Urinary bladder (tissue), 4 donors: Measurements from ENCODE around the gene PRICKLE3. TPM values are rescaled to one million over a fixed set of nuclear protein-coding genes. Genes with fewer than 3 reads are reported as not detected.
"Not testable (repeated sequence)": the region's sequence is repeated elsewhere in the genome, so short reads cannot be mapped to it uniquely, and the experiment has no call there.

Experiments
- DNase-seq: peaks from one replicate; pipeline ENCODE4 v3.0.0-alpha.2; 2015; ENCODE audit errors: extremely low spot score
- H3K27ac ChIP-seq: one replicate; pipeline ENCODE4 v1.5.1; 2013; ENCODE audit warnings: low read depth, mild to moderate bottlenecking, moderate library complexity
- H3K36me3 ChIP-seq: one replicate; pipeline ENCODE4 v1.6.1; 2013; ENCODE audit warnings: mild to moderate bottlenecking, moderate library complexity; ENCODE audit not compliant: insufficient read depth
- H3K4me1 ChIP-seq: one replicate; pipeline ENCODE4 v1.6.1; 2013; ENCODE audit warnings: mild to moderate bottlenecking, moderate library complexity; ENCODE audit not compliant: insufficient read depth
- H3K4me3 ChIP-seq: one replicate; pipeline ENCODE4 v1.5.1; 2013; ENCODE audit warnings: low read depth, low read length
- WGBS: extraction: QIAGEN DNeasy Blood & Tissue Kit; methylation state at CpG from one replicate; pipeline ENCODE4 v1.1.7; 2013; 5-methylcytosine and 5-hydroxymethylcytosine counted together
- polyA plus RNA-seq: library from polyadenylated mRNA; stranded (reverse); fragments of 200-250 nt; gene quantifications from one replicate; pipeline ENCODE4 v1.2.3, GENCODE V29; 2013
- total RNA-seq: library from RNA; depleted of rRNA; stranded (reverse); fragments of >200 nt; gene quantifications from one replicate; pipeline ENCODE4 v1.2.3, GENCODE V29; 2014
- donor health status: healthy with polysubstance abuse.
- donor health status: healthy.

PRICKLE3 gene
- total and polyA plus RNA-seq, 2 donors: 4.7 to 15.2 TPM

DNA sequence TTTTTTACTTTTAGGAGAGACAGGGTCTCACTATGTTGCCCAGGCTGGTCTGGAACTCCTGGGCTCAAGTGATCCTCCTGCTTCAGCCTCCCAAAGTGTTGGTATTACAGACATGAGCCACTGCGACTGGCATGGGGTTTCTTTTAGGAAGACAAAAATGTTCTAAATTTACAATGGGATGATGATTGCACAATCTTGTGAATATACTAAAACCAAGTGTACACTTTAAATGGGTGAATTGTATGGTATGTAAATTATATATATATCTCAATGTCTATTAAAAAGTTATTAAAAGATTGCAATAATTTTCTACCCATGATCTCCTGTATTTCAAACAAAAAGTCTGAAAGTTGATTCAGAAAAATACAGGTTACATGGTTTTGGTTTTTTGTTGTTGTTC is 32.7 kb downstream of the PRICKLE3 start:
- no peak for DNase-seq
- Histone ChIP-seq H3K4me1 (no peaks in the 10 kb centered on the region), H3K36me3 (no peaks in the 10 kb centered on the region), H3K27ac (no peak overlapping the region), H3K4me3 (no peak overlapping the region)
- WGBS: 95% methylated on average over 1 of the region's 1 CpG

DNA sequence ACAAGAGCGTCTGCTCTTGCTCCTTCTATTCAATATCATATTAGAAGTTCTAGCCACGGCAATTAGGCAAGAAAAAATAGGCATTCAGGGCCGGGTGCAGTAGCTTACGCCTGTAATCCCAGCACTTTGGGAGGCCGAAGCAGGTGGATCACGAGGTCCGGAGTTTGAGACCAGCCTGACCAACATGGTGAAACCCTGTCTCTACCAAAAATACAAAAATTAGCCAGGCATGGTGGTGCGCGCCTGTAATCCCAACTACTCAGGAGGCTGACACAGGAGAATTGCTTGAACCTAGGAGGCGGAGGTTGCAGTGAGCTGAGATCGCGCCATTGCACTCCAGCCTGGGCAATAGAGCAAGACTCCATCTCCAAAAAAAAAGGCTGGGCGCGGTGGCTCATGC is 36.9 kb downstream of the PRICKLE3 start:
- H3K4me3 ChIP-seq, H3K27ac ChIP-seq, H3K36me3 ChIP-seq, DNase-seq, H3K4me1 ChIP-seq: not testable (repeated sequence)
- WGBS: 98% methylated on average over 14 of the region's 14 CpGs

DNA sequence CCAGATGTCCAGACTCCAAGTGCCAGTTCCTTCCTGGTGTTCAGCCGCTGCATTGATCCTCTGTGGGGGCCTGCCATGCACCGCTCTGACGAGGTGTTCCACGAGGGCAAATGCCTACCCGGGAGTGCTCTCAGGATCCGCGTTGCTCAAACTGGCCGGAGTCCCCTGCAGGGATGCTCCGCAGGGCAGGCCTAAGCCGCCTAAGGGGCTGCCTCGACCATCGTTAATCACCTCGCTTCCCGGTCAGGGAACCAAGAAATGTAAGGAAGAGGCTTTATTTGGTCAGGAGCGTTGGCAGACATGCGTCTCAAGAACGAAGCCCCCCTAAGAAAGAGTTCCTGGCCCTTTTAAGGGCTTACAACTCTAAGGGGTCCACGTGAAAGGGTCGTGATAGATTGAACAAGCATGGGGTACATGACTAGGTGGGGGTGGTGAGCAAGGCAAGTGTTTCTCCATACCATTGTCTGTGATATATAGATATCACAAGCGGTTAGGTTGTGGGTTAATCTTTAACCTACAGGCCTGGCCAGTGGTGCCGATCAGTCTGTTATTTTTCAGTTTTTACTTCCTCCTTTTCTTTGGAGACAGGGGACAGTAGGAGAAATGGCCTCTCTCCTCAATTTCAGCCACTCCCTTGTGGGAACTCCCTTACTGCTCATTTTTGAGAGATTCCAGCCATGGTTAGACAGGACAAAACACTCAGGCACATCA is 37.6 kb downstream of the PRICKLE3 start:
- 83% methylated on average over 21 of the region's 21 CpGs for WGBS

DNA sequence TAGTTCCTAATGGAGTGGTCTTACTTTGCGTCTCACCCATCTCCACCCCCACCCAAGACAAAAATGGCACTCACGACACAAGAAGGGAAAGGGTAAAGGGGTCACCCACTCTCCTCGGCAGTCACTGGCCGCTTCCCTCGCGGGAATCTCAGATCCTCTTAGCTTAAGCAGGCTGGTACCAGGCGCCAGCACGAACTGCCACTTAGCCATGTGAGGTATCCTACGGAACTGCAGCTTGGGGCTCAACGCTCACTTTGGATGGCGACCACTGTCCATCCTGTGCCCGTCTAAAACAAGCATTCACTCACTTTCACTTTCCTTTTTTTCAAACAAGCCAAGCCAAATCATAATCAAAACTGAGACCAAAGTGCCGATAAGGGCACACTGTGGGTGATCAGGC is 38.2 kb downstream of the PRICKLE3 start:
- Histone ChIP-seq H3K4me1 (no peaks in the 10 kb centered on the region), H3K36me3 (no peaks in the 10 kb centered on the region), H3K4me3 (no peak overlapping the region), H3K27ac (no peak overlapping the region)
- no peak for DNase-seq
- 91% methylated on average over 13 of the region's 13 CpGs for WGBS

More for the DNA sequence above, 37.6 kb downstream of the PRICKLE3 start:
- not testable (repeated sequence) for H3K4me3 ChIP-seq, DNase-seq, H3K36me3 ChIP-seq, H3K4me1 ChIP-seq, H3K27ac ChIP-seq

DNA sequence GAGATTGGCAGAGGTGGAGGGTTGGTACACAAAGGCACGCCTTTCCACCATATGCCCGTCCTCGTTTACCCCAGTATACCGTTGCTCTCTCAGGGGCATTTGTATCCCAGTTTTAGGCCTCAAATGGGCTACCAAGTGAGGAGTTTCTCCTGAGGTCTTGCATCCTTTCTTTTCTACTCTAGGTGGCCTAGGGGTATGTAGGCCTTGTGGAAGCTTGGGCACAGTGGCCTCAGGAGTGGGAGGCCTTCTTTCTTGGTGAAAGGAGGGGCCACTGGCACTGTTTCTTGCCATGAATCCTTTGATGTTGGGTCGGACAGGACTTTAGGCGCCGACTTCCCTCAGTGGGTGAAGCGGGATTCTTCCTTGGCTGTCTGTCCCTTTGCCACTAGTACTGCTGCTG is 38.9 kb downstream of the PRICKLE3 start:
- no peak overlapping the region for H3K4me3 ChIP-seq
- no peak for DNase-seq
- no peak overlapping the region for H3K27ac ChIP-seq
- 93% methylated on average over 8 of the region's 8 CpGs for WGBS
- no peaks in the 10 kb centered on the region for H3K36me3 ChIP-seq
- no peaks in the 10 kb centered on the region for H3K4me1 ChIP-seq

DNA sequence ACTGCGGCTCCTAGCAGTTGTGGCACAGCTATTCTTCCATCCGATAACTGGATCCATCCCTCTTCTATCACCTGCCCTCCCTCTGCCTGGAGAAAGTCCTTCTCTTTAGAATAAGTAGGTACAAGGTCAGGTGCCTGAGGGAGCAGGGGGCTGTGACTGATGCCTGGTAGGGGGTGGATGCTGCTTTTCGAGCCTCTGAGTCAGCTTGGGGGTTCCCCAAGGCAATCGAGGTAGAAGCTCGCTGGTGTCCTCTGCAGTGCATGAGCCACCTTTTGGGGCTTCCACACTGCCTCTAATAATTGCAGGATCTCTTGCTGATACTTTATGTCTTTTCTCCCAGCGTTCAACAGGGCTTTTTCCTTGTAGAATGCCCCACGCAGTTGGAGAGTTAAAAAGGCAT is 43.0 kb downstream of the PRICKLE3 start:
- 81% methylated on average over 7 of the region's 7 CpGs for WGBS
- not testable (repeated sequence) for DNase-seq, H3K4me1 ChIP-seq, H3K36me3 ChIP-seq, H3K4me3 ChIP-seq, H3K27ac ChIP-seq

DNA sequence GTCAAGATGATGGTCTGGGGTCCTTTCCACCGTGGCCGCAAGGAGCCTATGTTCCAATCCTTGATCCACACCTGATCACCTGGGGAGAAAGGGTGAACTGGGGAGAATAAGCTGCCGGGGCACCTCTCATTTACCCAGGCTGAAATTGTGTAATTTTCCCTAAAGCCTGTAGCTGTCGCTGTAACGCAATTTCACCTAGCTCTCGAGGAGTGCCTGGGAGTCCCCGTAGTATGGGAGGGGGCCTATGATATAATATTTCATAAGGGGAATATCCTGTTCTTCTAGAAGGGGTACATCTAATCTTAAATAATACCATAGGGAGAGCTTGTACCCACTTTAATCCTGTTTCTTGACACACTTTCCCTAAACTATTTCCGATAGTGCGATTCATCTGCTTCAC is 43.9 kb downstream of the PRICKLE3 start:
- 42% methylated on average over 9 of the region's 9 CpGs for WGBS
- H3K4me1 ChIP-seq, H3K4me3 ChIP-seq, H3K36me3 ChIP-seq, H3K27ac ChIP-seq, DNase-seq: not testable (repeated sequence)

DNA sequence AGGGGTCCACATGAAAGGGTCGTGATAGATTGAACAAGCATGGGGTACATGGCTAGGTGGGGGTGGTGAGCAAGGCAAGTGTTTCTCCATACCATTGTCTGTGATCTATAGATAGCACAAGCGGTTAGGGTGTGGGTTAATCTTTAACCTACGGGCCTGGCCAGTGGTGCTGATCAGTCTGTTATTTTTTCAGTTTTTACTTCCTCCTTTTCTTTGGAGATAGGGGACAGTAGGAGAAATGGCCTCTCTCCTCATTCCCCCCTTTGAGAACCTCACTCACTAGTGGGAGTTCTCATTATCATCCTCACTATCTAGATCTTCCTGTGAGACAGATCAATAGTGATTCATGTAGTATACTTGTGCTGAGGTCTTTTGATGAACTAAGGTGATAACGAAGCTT is 46.5 kb downstream of the PRICKLE3 start:
- DNase-seq: no peak
- Histone ChIP-seq H3K4me1 (no peaks in the 10 kb centered on the region), H3K36me3 (no peaks in the 10 kb centered on the region), H3K27ac (no peak overlapping the region), H3K4me3 (no peak overlapping the region)
- 92% methylated on average over 4 of the region's 4 CpGs for WGBS

DNA sequence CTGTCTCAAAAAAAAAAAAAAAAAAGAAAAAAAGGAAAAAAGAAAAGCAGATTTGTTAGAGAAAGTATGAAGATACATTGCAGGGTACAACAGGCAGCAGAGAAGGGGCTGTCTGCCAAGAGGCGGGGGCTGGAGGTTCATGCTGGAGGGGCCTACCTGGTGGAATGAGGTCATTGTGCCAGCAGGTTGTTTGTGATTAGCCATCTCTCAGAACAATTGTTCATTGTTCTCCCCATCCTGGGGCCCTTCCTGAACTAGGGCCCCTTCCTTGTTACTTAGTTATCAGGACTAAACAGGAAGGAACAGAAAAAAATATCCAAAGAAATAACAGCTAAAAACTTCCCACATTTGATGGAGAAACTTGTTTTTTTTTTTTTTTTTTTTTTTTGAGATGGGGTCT is 48.7 kb downstream of the PRICKLE3 start:
- DNase-seq: no peak
- no peak overlapping the region for H3K27ac ChIP-seq
- 96% methylated on average over 1 of the region's 1 CpG for WGBS
- H3K36me3 ChIP-seq: no peaks in the 10 kb centered on the region
- no peak overlapping the region for H3K4me3 ChIP-seq
- no peaks in the 10 kb centered on the region for H3K4me1 ChIP-seq

DNA sequence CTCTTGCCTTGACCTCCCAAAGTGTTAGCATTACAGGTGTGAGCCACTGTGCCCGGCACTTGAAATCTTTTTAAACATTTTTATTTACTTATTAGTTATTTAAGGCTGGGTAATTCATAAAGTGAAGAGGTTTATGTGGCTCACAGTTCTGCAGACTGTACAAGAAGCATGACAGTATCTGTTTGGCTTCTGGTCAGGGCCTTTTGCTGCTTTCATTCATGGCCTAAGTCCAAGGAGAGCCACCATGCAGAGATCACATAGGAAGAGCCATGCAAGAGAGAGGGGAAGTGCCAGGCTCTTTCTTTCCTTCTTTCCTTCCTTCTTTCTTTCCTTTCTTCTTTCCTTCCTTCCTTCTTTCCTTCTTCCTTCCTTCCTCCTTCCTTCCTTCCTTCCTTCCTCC is 52.4 kb downstream of the PRICKLE3 start:
- H3K27ac ChIP-seq: no peak overlapping the region
- H3K4me1 ChIP-seq: no peaks in the 10 kb centered on the region
- 95% methylated on average over 1 of the region's 1 CpG for WGBS
- no peaks in the 10 kb centered on the region for H3K36me3 ChIP-seq
- no peak overlapping the region for H3K4me3 ChIP-seq
- no peak for DNase-seq

DNA sequence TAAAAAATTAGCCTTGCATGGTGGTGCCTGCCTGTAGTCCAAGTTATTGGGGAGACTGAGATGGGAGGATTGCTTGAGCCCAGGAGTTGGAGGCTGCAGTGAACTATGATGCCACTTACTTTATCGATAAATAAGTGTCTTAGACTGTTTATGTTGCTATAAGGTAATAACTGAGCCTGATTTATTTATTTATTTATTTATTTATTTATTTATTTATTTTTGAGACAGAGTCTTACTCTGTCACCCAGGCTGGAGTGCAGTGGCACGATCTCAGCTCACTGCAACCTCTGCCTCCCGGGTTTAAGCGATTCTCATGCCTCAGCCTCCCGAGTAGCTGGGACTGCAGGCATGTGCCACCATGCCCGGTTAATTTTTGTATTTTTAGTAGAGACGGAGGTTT is 53.9 kb downstream of the PRICKLE3 start:
- H3K36me3 ChIP-seq, H3K27ac ChIP-seq: not testable (repeated sequence)
- 86% methylated on average over 7 of the region's 7 CpGs for WGBS

DNA sequence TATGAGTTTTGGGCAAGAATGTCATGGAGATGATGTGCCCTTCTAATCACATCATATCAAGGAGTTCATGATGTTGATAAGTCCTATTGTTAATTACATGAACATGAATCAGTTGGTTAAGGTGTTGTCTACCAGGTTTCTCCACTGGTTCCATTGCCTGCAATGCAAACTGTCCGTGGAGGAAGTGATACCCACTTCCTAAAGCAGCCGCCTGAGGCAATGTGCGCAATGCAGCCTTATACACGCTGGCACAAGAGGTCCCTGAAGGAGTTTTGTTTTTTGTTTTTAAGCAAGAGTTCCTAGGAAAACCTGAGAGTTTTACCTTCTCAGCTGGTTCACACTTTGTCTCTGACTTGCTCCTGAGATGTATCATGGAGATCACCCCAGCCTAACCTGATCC is 56.7 kb downstream of the PRICKLE3 start:
- 76% methylated on average over 4 of the region's 4 CpGs for WGBS
- no peak for DNase-seq

More for the DNA sequence above, 53.9 kb downstream of the PRICKLE3 start:
- not testable (repeated sequence) for H3K4me1 ChIP-seq, H3K4me3 ChIP-seq, DNase-seq

DNA sequence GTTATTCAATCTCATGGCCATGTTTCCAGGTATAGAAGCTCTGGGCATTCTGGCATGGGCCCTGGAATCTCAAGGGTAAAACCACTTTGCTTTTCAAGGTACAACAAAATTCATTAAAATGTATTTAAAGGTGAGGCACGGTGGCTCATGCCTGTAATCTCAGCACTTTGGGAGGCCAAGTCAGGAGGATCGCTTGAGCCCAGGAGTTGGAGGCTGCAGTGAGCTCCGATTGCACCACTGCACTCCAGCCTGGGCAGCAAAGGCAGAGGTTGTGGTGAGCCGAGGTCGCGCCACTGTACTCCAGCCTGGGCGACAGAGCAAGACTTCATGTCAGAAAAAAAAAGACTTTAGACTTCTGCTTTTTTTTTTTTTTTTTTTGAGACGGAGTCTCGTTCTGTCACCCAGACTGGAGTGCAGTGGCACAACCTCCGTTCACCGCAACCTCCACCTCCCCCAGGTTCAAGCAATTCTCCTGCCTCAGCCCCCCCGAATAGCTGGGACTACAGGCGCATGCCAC is 58.4 kb downstream of the PRICKLE3 start:
- DNase-seq, H3K4me3 ChIP-seq, H3K4me1 ChIP-seq, H3K27ac ChIP-seq, H3K36me3 ChIP-seq: not testable (repeated sequence)
- WGBS: 84% methylated on average over 12 of the region's 13 CpGs

More for the DNA sequence above, 56.7 kb downstream of the PRICKLE3 start:
- no peak overlapping the region for H3K27ac ChIP-seq
- H3K36me3 ChIP-seq: no peaks in the 10 kb centered on the region
- no peak overlapping the region for H3K4me3 ChIP-seq
- no peaks in the 10 kb centered on the region for H3K4me1 ChIP-seq
